Activated naive CD4-positive, alpha-beta T cell treated with anti-CD3 and anti-CD28 coated beads, Interleukin-2, amount 50 U/mL, for 72 hours (primary cell): Measurements from ENCODE around the gene ZBTB18. TPM values are rescaled to one million over a fixed set of nuclear protein-coding genes. Genes with fewer than 3 reads are reported as not detected.

Experiments
- total RNA-seq, 2 donors: library from RNA; stranded (reverse); gene quantifications; one replicate each; pipeline ENCODE4 v1.2.3, GENCODE V29; 2022

ZBTB18 gene
- total RNA-seq, 2 donors from 2014 or later = 5.2 to 17.4 TPM

Other genes with a start within 250 kb of the ZBTB18 start
- gene AKT3, start 201.0 kb upstream of the ZBTB18 start, total RNA-seq = 10 to 100 TPM; 24.9 to 37.3 TPM